HEK293 (cell line): ENCODE data around the gene TP53BP1.
A peak's percentile ranks its signal among the peaks of the same experiment; 100 is the strongest.

Source experiments
- CTCF ChIA-PET: fragments of 350-600 bp; formaldehyde crosslinking; extraction: SDS; loops from one replicate; lab custom pipeline; 2021; ENCODE audit warnings: antibody characterized with exemption; lab: Yijun Ruan, JAX
- POLR2A ChIA-PET: fragments of 300-600 bp; formaldehyde crosslinking; extraction: SDS; loops from one replicate; lab custom pipeline; 2020; ENCODE audit warnings: antibody characterized with exemption, inconsistent platforms; lab: Yijun Ruan, JAX
- H3K27ac ChIP-seq: fragments of 200-500 bp; sonication (Bioruptor generic); 2 replicates; pipeline ENCODE4 v1.5.1; 2014; ENCODE audit warnings: low read depth, low read length, control low read depth, inconsistent platforms; ENCODE audit errors: extremely low read depth
- H3K36me3 ChIP-seq, 2 experiments: fragments of 200-500 bp in 1 of 2; sonication (Bioruptor generic) in 1 of 2; 1 replicate in 1 of 2; 2 replicates in 1 of 2; pipeline ENCODE4 v1.5.1; 2014 to 2017; ENCODE audit warnings: inconsistent platforms in 2 of 2, low read length in 2 of 2; ENCODE audit not compliant: control insufficient read depth in 2 of 2, insufficient read depth in 1 of 2
- H3K4me1 ChIP-seq: fragments of 200-500 bp; sonication (Bioruptor generic); 2 replicates; pipeline ENCODE4 v1.5.1; 2014; ENCODE audit warnings: mild to moderate bottlenecking, low read length, inconsistent platforms; ENCODE audit not compliant: control insufficient read depth, insufficient read depth
- H3K4me3 ChIP-seq: 2 replicates; pipeline ENCODE4 v1.5.1; 2011; ENCODE audit warnings: low read depth, mild to moderate bottlenecking, control low read depth, low read length, moderate library complexity
- H3K9me3 ChIP-seq: fragments of 200-500 bp; sonication (Bioruptor generic); 2 replicates; pipeline ENCODE4 v1.5.1; 2014; ENCODE audit warnings: low read depth, low read length, inconsistent platforms; ENCODE audit not compliant: control insufficient read depth, insufficient read depth
- FEZF1 ChIP-seq: fragments of 450-650 bp; formaldehyde crosslinking; IDR thresholded peaks from 2 replicates; pipeline ENCODE4 v1.5.1; 2016; ENCODE audit warnings: missing biosample characterization, missing genetic modification characterization
- IKZF3 ChIP-seq: fragments of 450-650 bp; IDR thresholded peaks from 2 replicates; pipeline ENCODE4 v1.5.0; 2018; ENCODE audit warnings: missing biosample characterization, mild to moderate bottlenecking, missing genetic modification characterization, moderate library complexity
- KLF7 ChIP-seq: fragments of 450-650 bp; formaldehyde crosslinking; IDR thresholded peaks from 2 replicates; pipeline ENCODE4 v1.5.1; 2016; ENCODE audit warnings: missing biosample characterization, missing genetic modification characterization, borderline replicate concordance
- SALL2 ChIP-seq: fragments of 450-650 bp; formaldehyde crosslinking; IDR thresholded peaks from 2 replicates; pipeline ENCODE4 v1.5.0; 2017; ENCODE audit warnings: missing biosample characterization, mild to moderate bottlenecking, missing genetic modification characterization, borderline replicate concordance
- SCRT1 ChIP-seq: fragments of 450-650 bp; formaldehyde crosslinking; IDR thresholded peaks from 2 replicates; pipeline ENCODE4 v1.5.1; 2016; ENCODE audit warnings: missing biosample characterization, missing genetic modification characterization, borderline replicate concordance
- ZIC2 ChIP-seq: fragments of 450-650 bp; formaldehyde crosslinking; IDR thresholded peaks from 2 replicates; pipeline ENCODE4 v1.5.1; 2016; ENCODE audit warnings: missing biosample characterization, missing genetic modification characterization
- ZNF114 ChIP-seq: fragments of 450-650 bp; formaldehyde crosslinking; IDR thresholded peaks from 2 replicates; pipeline ENCODE4 v1.5.0; 2017; ENCODE audit warnings: missing biosample characterization, missing genetic modification characterization
- ZNF2 ChIP-seq: fragments of 450-650 bp; formaldehyde crosslinking; IDR thresholded peaks from 2 replicates; pipeline ENCODE4 v1.5.1; 2016; ENCODE audit warnings: missing biosample characterization, missing genetic modification characterization
- ZNF214 ChIP-seq: fragments of 450-650 bp; formaldehyde crosslinking; IDR thresholded peaks from 2 replicates; pipeline ENCODE4 v1.5.1; 2017; ENCODE audit warnings: missing biosample characterization, mild to moderate bottlenecking, missing genetic modification characterization, borderline replicate concordance
- ZNF239 ChIP-seq: fragments of 450-650 bp; formaldehyde crosslinking; IDR thresholded peaks from 2 replicates; pipeline ENCODE4 v1.5.1; 2016; ENCODE audit warnings: missing biosample characterization, missing genetic modification characterization
- ZNF24 ChIP-seq: fragments of 450-650 bp; formaldehyde crosslinking; IDR thresholded peaks from 2 replicates; pipeline ENCODE4 v1.5.1; 2016; ENCODE audit warnings: missing biosample characterization, missing genetic modification characterization
- ZNF311 ChIP-seq: fragments of 450-650 bp; formaldehyde crosslinking; IDR thresholded peaks from 2 replicates; pipeline ENCODE4 v1.5.1; 2017; ENCODE audit warnings: missing biosample characterization, missing genetic modification characterization, borderline replicate concordance
- ZNF501 ChIP-seq: fragments of 450-650 bp; formaldehyde crosslinking; IDR thresholded peaks from 2 replicates; pipeline ENCODE4 v1.5.1; 2016; ENCODE audit warnings: missing biosample characterization, missing genetic modification characterization
- ZNF549 ChIP-seq: fragments of 450-650 bp; IDR thresholded peaks from 2 replicates; pipeline ENCODE4 v1.5.1; 2018; ENCODE audit warnings: missing biosample characterization, missing genetic modification characterization, mild to moderate bottlenecking, inconsistent platforms, moderate library complexity
- ZNF571 ChIP-seq: fragments of 450-650 bp; formaldehyde crosslinking; IDR thresholded peaks from 2 replicates; pipeline ENCODE4 v1.5.0; 2017; ENCODE audit warnings: missing biosample characterization, missing genetic modification characterization
- ZNF600 ChIP-seq: fragments of 450-650 bp; formaldehyde crosslinking; IDR thresholded peaks from 2 replicates; pipeline ENCODE4 v1.5.1; 2016; ENCODE audit warnings: missing biosample characterization, missing genetic modification characterization
- ZNF747 ChIP-seq: fragments of 450-650 bp; formaldehyde crosslinking; IDR thresholded peaks from 2 replicates; pipeline ENCODE4 v1.5.1; 2016; ENCODE audit warnings: missing biosample characterization, missing genetic modification characterization
- ZNF785 ChIP-seq: fragments of 450-650 bp; formaldehyde crosslinking; IDR thresholded peaks from 2 replicates; pipeline ENCODE4 v1.5.1; 2016; ENCODE audit warnings: missing biosample characterization, missing genetic modification characterization
- ZNF791 ChIP-seq: fragments of 450-650 bp; formaldehyde crosslinking; IDR thresholded peaks from 2 replicates; pipeline ENCODE4 v1.5.1; 2016; ENCODE audit warnings: missing biosample characterization, missing genetic modification characterization
- TF ChIP-seq, protein P1 (sequence below): fragments of 450-650 bp; formaldehyde crosslinking; IDR thresholded peaks from 2 replicates; pipeline ENCODE4 v1.5.0; 2017; ENCODE audit warnings: missing biosample characterization, missing genetic modification characterization, borderline replicate concordance
- TF ChIP-seq, protein P2 (sequence below): fragments of 450-650 bp; formaldehyde crosslinking; IDR thresholded peaks from 2 replicates; pipeline ENCODE4 v1.5.1; 2016; ENCODE audit warnings: missing biosample characterization, missing genetic modification characterization
- TF ChIP-seq, protein P3 (sequence below): fragments of 450-650 bp; formaldehyde crosslinking; IDR thresholded peaks from 2 replicates; pipeline ENCODE4 v1.5.1; 2016; ENCODE audit warnings: missing biosample characterization, missing genetic modification characterization
- TF ChIP-seq, protein P4 (sequence below): fragments of 450-650 bp; formaldehyde crosslinking; IDR thresholded peaks from 2 replicates; pipeline ENCODE4 v1.5.1; 2016; ENCODE audit warnings: missing biosample characterization, missing genetic modification characterization

Gene TP53BP1

DNA sequence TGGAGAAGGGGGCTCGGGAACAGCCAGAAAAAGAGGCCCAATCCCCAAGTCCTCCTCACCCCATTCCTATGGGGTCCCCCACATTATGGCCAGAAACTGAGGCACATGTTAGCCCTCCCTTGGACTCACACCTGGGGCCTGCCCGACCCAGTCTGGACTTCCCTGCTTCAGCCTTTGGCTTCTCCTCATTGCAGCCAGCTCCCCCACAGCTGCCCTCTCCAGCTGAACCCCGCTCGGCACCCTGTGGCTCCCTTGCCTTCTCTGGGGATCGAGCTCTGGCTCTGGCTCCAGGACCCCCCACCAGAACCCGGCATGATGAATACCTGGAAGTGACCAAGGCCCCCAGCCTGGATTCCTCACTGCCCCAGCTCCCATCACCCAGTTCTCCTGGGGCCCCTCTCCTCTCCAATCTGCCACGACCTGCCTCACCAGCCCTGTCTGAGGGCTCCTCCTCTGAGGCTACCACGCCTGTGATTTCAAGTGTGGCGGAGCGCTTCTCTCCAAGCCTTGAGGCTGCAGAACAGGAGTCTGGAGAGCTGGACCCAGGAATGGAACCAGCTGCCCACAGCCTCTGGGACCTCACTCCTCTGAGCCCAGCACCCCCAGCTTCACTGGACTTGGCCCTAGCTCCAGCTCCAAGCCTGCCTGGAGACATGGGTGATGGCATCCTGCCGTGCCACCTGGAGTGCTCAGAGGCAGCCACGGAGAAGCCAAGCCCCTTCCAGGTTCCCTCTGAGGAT, 35.0 kb upstream of the TP53BP1 start:
- no peak for TF ChIP-seq IKZF3 (tag by site-specific recombination)
- TF ChIP-seq SALL2 (tag by site-specific recombination): no peak
- TF ChIP-seq, protein P1, sequence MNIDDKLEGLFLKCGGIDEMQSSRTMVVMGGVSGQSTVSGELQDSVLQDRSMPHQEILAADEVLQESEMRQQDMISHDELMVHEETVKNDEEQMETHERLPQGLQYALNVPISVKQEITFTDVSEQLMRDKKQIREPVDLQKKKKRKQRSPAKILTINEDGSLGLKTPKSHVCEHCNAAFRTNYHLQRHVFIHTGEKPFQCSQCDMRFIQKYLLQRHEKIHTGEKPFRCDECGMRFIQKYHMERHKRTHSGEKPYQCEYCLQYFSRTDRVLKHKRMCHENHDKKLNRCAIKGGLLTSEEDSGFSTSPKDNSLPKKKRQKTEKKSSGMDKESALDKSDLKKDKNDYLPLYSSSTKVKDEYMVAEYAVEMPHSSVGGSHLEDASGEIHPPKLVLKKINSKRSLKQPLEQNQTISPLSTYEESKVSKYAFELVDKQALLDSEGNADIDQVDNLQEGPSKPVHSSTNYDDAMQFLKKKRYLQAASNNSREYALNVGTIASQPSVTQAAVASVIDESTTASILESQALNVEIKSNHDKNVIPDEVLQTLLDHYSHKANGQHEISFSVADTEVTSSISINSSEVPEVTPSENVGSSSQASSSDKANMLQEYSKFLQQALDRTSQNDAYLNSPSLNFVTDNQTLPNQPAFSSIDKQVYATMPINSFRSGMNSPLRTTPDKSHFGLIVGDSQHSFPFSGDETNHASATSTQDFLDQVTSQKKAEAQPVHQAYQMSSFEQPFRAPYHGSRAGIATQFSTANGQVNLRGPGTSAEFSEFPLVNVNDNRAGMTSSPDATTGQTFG (tag by site-specific recombination): no peak
- TF ChIP-seq ZNF311 (tag by site-specific recombination): no peak
- no peak for TF ChIP-seq ZNF791
- TF ChIP-seq, protein P2, sequence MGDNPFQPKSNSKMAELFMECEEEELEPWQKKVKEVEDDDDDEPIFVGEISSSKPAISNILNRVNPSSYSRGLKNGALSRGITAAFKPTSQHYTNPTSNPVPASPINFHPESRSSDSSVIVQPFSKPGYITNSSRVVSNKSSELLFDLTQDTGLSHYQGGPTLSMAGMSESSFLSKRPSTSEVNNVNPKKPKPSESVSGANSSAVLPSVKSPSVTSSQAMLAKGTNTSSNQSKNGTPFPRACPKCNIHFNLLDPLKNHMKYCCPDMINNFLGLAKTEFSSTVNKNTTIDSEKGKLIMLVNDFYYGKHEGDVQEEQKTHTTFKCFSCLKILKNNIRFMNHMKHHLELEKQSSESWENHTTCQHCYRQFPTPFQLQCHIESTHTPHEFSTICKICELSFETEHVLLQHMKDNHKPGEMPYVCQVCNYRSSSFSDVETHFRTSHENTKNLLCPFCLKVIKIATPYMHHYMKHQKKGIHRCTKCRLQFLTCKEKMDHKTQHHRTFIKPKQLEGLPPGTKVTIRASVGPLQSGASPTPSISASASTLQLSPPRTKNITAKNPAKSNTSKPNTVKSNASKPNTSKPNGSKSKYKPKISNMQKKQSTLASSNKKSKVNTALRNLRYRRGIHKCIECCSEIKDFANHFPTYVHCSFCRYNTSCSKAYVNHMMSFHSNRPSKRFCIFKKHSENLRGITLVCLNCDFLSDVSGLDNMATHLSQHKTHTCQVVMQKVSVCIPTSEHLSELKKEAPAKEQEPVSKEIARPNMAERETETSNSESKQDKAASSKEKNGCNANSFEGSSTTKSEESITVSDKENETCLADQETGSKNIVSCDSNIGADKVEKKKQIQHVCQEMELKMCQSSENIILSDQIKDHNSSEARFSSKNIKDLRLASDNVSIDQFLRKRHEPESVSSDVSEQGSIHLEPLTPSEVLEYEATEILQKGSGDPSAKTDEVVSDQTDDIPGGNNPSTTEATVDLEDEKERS: no peak
- no peak for TF ChIP-seq SCRT1 (tag by site-specific recombination)
- no peak for TF ChIP-seq ZNF501 (tag by site-specific recombination)
- no peak for TF ChIP-seq ZIC2 (tag by site-specific recombination)
- no peak for TF ChIP-seq ZNF214 (tag by site-specific recombination)
- TF ChIP-seq ZNF239: no peak
- no peak for TF ChIP-seq FEZF1
- no peak for TF ChIP-seq ZNF24 (tag by site-specific recombination)
- TF ChIP-seq ZNF114 (tag by site-specific recombination): no peak
- TF ChIP-seq ZNF549: no peak
- TF ChIP-seq ZNF747 (tag by site-specific recombination): no peak
- TF ChIP-seq, protein P3, sequence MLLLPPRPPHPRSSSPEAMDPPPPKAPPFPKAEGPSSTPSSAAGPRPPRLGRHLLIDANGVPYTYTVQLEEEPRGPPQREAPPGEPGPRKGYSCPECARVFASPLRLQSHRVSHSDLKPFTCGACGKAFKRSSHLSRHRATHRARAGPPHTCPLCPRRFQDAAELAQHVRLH (tag by site-specific recombination): no peak
- Histone ChIP-seq H3K36me3 (peaks cover 0 to 24% of the 10 kb centered on the region in 2 experiments; a peak in 1 of 3 replicates), H3K27ac (no peak overlapping the region), H3K4me1 (no peaks in the 10 kb centered on the region), H3K9me3 (no peaks in the 10 kb centered on the region), H3K4me3 (no peak overlapping the region)
- ChIA-PET POLR2A (interaction anchor here (1.3 kb wide), 1 partner anchor 16 kb away, joined by 3 read pairs; no protein-coding TSS in a partner anchor), CTCF (interaction anchor here (0.6 to 1.9 kb wide), 2 partner anchors 14 to 685 kb away, joined by 3 to 4 read pairs; no protein-coding TSS in a partner anchor)

- H3K4me1 ChIP-seq: no peaks in the 10 kb centered on the region
- CTCF ChIA-PET: interaction anchor here (0.7 to 1.9 kb wide), 2 partner anchors 12 to 13 kb away, joined by 3 to 4 read pairs; no protein-coding TSS in a partner anchor
- POLR2A ChIA-PET: interaction anchor here (0.6 to 1.3 kb wide), 2 partner anchors 17 to 30 kb away, joined by 3 to 5 read pairs; no protein-coding TSS in a partner anchor
- H3K36me3 ChIP-seq: peaks cover 0 to 30% of the 10 kb centered on the region in 2 experiments; a peak in 1 of 3 replicates
- H3K4me3 ChIP-seq: no peak overlapping the region
- H3K27ac ChIP-seq: no peak overlapping the region
- H3K9me3 ChIP-seq: no peaks in the 10 kb centered on the region
- no peak for TF ChIP-seq ZNF571 (tag by site-specific recombination)
- TF ChIP-seq ZNF2: no peak
- TF ChIP-seq KLF7 (tag by site-specific recombination): no peak
- no peak for TF ChIP-seq ZNF785
- TF ChIP-seq ZNF24 (tag by site-specific recombination): no peak
- TF ChIP-seq, protein P4, sequence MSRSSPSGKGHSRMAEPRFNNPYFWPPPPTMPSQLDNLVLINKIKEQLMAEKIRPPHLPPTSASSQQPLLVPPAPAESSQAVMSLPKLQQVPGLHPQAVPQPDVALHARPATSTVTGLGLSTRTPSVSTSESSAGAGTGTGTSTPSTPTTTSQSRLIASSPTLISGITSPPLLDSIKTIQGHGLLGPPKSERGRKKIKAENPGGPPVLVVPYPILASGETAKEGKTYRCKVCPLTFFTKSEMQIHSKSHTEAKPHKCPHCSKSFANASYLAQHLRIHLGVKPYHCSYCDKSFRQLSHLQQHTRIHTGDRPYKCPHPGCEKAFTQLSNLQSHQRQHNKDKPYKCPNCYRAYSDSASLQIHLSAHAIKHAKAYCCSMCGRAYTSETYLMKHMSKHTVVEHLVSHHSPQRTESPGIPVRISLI (tag by site-specific recombination): no peak
- TF ChIP-seq ZNF600 (tag by site-specific recombination): 0 out of 2 replicates have a peak, but pooled peaks have one; percentile 18
- TF ChIP-seq, all 188 proteins: peak for 1
These were observed 34.3 kb upstream of the TP53BP1 start for GRCh38 chr15:43527016-43527801.
